GM10248 (cell line): ENCODE data around the gene CCDC201.
A peak's percentile ranks its signal among the peaks of the same experiment; 100 is the strongest.

ENCODE experiments used
- CTCF ChIA-PET: fragments of 300-600 bp; sonication (Branson Sonifier 250); formaldehyde crosslinking; extraction: SDS; loops from one replicate; lab custom pipeline; 2021; ENCODE audit warnings: antibody characterized with exemption; lab: Yijun Ruan, JAX
- POLR2A ChIA-PET: fragments of 350-650 bp; sonication (Branson Sonifier 250); formaldehyde crosslinking; extraction: SDS; loops from one replicate; lab custom pipeline; 2020; ENCODE audit warnings: antibody characterized with exemption; lab: Yijun Ruan, JAX
- DNase-seq: peaks from one replicate; pipeline ENCODE4 v3.0.0; 2012; ENCODE audit errors: extremely low spot score
- TF ChIP-seq, protein P1 (sequence below): IDR thresholded peaks from 2 replicates; pipeline ENCODE4 v1.5.1; 2012; ENCODE audit warnings: mild to moderate bottlenecking, low read depth; ENCODE audit errors: extremely low read depth, missing control alignments, control extremely low read depth

CCDC201 gene

GRCh38 chr7:45918556-45918955 is 45.7 kb upstream of the CCDC201 start:
- TF ChIP-seq, protein P1, sequence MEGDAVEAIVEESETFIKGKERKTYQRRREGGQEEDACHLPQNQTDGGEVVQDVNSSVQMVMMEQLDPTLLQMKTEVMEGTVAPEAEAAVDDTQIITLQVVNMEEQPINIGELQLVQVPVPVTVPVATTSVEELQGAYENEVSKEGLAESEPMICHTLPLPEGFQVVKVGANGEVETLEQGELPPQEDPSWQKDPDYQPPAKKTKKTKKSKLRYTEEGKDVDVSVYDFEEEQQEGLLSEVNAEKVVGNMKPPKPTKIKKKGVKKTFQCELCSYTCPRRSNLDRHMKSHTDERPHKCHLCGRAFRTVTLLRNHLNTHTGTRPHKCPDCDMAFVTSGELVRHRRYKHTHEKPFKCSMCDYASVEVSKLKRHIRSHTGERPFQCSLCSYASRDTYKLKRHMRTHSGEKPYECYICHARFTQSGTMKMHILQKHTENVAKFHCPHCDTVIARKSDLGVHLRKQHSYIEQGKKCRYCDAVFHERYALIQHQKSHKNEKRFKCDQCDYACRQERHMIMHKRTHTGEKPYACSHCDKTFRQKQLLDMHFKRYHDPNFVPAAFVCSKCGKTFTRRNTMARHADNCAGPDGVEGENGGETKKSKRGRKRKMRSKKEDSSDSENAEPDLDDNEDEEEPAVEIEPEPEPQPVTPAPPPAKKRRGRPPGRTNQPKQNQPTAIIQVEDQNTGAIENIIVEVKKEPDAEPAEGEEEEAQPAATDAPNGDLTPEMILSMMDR: no peak
- ChIA-PET POLR2A (no interaction called here), CTCF (interaction anchor here (0.9 to 2.9 kb wide), 14 partner anchors 10 to 1335 kb away, joined by 3 to 21 read pairs (median 6); no protein-coding TSS in a partner anchor)
- DNase-seq: no peak

GRCh38 chr7:45917658-45918057 is 44.8 kb upstream of the CCDC201 start:
- TF ChIP-seq, protein P1: peak; percentile 81
- peak; percentile 82 for DNase-seq
- ChIA-PET POLR2A (no interaction called here), CTCF (interaction anchor here (0.6 to 2.9 kb wide), 22 partner anchors 18 to 1338 kb away, joined by 3 to 21 read pairs (median 5); no protein-coding TSS in a partner anchor)

DNA sequence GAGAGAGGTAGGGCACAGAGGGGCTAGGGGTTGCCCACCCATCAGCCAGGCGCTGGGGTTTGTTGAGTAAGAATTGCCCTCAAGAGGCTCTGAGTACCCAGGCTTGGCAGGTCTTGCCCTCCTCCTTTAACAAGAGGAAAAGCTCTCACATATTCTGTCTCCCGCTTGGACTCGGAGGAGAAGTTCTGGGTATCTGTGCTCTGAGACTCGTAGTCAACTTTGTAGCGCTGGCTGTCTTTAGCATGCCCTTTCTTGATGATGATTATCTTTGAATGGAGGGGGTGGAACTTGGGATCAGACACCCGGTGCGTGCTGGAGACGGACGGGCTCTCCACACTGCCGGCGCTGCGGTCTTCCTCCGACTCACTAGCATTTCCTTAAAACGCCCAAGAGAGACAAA is 44.2 kb upstream of the CCDC201 start:
- TF ChIP-seq, protein P1: no peak
- ChIA-PET POLR2A (no interaction called here), CTCF (interaction anchor here (0.9 to 2.9 kb wide), 17 partner anchors 19 to 1264 kb away, joined by 3 to 21 read pairs (median 5); no protein-coding TSS in a partner anchor)
- DNase-seq: no peak

DNA sequence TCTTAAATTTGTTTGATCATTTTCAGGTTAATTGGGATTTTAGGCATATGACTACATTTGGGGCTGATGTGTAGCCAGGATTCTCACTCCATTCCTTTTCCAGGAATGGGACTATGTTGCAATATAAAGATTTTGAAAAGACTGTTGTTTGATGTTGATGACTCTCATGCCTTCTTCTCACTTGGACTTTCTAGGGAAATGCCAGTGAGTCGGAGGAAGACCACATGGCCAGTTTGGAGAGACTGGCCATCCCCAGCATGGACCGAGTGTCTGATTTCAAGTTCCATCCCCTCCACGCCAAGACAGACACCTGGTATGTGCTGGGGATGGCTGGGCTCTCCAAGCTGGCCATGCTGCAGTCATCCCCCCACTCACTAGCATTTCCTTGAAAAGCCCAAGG is 42.7 kb upstream of the CCDC201 start:
- CTCF ChIA-PET: interaction anchor here (0.8 to 2.5 kb wide), 5 partner anchors 15 to 1265 kb away, joined by 3 to 6 read pairs (median 3); no protein-coding TSS in a partner anchor
- POLR2A ChIA-PET: no interaction called here
- TF ChIP-seq, protein P1: no peak
- DNase-seq: no peak

- no peak for DNase-seq
- TF ChIP-seq, protein P1: no peak
- CTCF ChIA-PET: interaction anchor here (0.8 to 2.5 kb wide), 5 partner anchors 9 to 1265 kb away, joined by 3 to 6 read pairs (median 3); no protein-coding TSS in a partner anchor
- POLR2A ChIA-PET: no interaction called here
These were observed 42.0 kb upstream of the CCDC201 start for GRCh38 chr7:45914911-45915310.

- POLR2A ChIA-PET: no interaction called here
- TF ChIP-seq, protein P1: no peak
- DNase-seq: no peak
- CTCF ChIA-PET: interaction anchor here (1.0 to 1.7 kb wide), 3 partner anchors 9 to 49 kb away, joined by 3 to 7 read pairs (median 3); partner anchors contain the start of gene IGFBP3
These were observed 40.1 kb upstream of the CCDC201 start for GRCh38 chr7:45912972-45913371.

GRCh38 chr7:45911311-45911710 is 38.4 kb upstream of the CCDC201 start:
- ChIA-PET POLR2A (no interaction called here), CTCF (interaction anchor here (1.0 kb wide), 1 partner anchor 1177 kb away, joined by 3 read pairs; no protein-coding TSS in a partner anchor)
- TF ChIP-seq, protein P1: no peak
- DNase-seq: no peak
